K562 (cell line): Measurements from ENCODE around the gene MRPL52. TPM values are rescaled to one million over a fixed set of nuclear protein-coding genes. Genes with fewer than 3 reads are reported as not detected.

Source experiments
- ATAC-seq: fragments of 200-7000 bp; cut with Tn5 transposase; 3 replicates; pipeline ENCODE4 v1.9.1; 2020; ENCODE audit warnings: moderate library complexity
- BruUV-seq: library from RNA; stranded (reverse); fragments of 400-500 nt; replicated peaks from 2 replicates; lab custom pipeline; 2021; lab: Mats Ljungman, UMichigan
- CTCF ChIA-PET: fragments of 300-600 bp; formaldehyde crosslinking; extraction: SDS; loops from one replicate; lab custom pipeline; 2021; ENCODE audit warnings: low intra/inter-chr PET ratio; lab: Yijun Ruan, JAX
- POLR2A ChIA-PET: fragments of 300-600, 350-650 bp; sonication (Branson Sonifier 250); formaldehyde crosslinking; extraction: SDS; loops from one replicate; lab custom pipeline; 2021; ENCODE audit warnings: antibody characterized with exemption, inconsistent platforms; lab: Yijun Ruan, JAX
- DNase-seq, 4 experiments: peaks; one replicate each; pipeline versions ENCODE4 v3.0.0 to v3.0.0-alpha.2; 2011 to 2018; ENCODE audit warnings: low spot score in 3 of 4, mixed read lengths in 3 of 4; ENCODE audit errors: extremely low read depth in 1 of 4
- FAIRE-seq: peaks from 2 replicates; lab custom pipeline; 2011; peaks lifted over from hg19 to GRCh38; lab: Jason Lieb, UNC
- H2AFZ ChIP-seq: 2 replicates; pipeline ENCODE4 v1.6.0; 2011; ENCODE audit warnings: low read depth, low read length, control low read depth, inconsistent platforms
- H3K27ac ChIP-seq: fragments of 200-600 bp; 3 replicates; pipeline ENCODE4 v1.8.0; 2011; ENCODE audit warnings: low read depth, mild to moderate bottlenecking, control low read depth, inconsistent platforms, low read length, moderate library complexity, mixed read lengths; ENCODE audit errors: extremely low read depth
- H3K27me3 ChIP-seq, 2 experiments: fragments of 300-600 bp in 1 of 2; 2 replicates in 1 of 2; 3 replicates in 1 of 2; pipeline versions ENCODE4 v1.6.0 to v1.8.0; 2011; ENCODE audit warnings: inconsistent platforms in 2 of 2, low read length in 2 of 2, mild to moderate bottlenecking in 1 of 2, mixed read lengths in 1 of 2, moderate library complexity in 1 of 2; ENCODE audit not compliant: control insufficient read depth in 2 of 2, insufficient read depth in 2 of 2
- H3K36me3 ChIP-seq: fragments of 300-600 bp; 3 replicates; pipeline ENCODE4 v1.8.0; 2011; ENCODE audit warnings: mild to moderate bottlenecking, low read length, inconsistent platforms; ENCODE audit not compliant: control insufficient read depth, insufficient read depth
- H3K4me1 ChIP-seq, 2 experiments: fragments of 200-600 bp in 1 of 2; replicated peaks in 1 of 2; 2 replicates in 1 of 2; 3 replicates in 1 of 2; pipeline versions ENCODE4 v1.5.1 to v1.8.0; 2011; ENCODE audit warnings: inconsistent platforms in 2 of 2, low read length in 2 of 2, mild to moderate bottlenecking in 1 of 2, mixed read lengths in 1 of 2, moderate library complexity in 1 of 2; ENCODE audit not compliant: control insufficient read depth in 2 of 2, insufficient read depth in 2 of 2
- H3K4me2 ChIP-seq: 2 replicates; pipeline ENCODE4 v1.6.1; 2011; ENCODE audit warnings: low read length, control low read depth, inconsistent platforms, mixed read lengths; ENCODE audit not compliant: insufficient read depth
- H3K4me3 ChIP-seq: fragments of 200-600 bp; sonication (generic), shearing (Covaris generic); 2 replicates; pipeline ENCODE4 v1.5.1; 2016; ENCODE audit warnings: control low read depth, inconsistent platforms
- H3K79me2 ChIP-seq: fragments of 200-600 bp; 3 replicates; pipeline ENCODE4 v1.8.0; 2011; ENCODE audit warnings: low read length, inconsistent platforms; ENCODE audit not compliant: control insufficient read depth, insufficient read depth
- H3K9ac ChIP-seq, 2 experiments: 2 replicates each; pipeline versions ENCODE4 v1.6.0 to v1.6.1; 2011; ENCODE audit warnings: low read depth in 2 of 2, low read length in 2 of 2, control low read depth in 1 of 2, inconsistent platforms in 1 of 2, mild to moderate bottlenecking in 1 of 2, mixed read lengths in 1 of 2; ENCODE audit not compliant: insufficient read depth in 1 of 2
- H3K9me1 ChIP-seq: one replicate; pipeline ENCODE4 v1.6.0; 2011; ENCODE audit warnings: inconsistent platforms, mild to moderate bottlenecking, low read length, moderate library complexity; ENCODE audit not compliant: control insufficient read depth, insufficient read depth
- H3K9me3 ChIP-seq: replicated peaks from 2 replicates; pipeline ENCODE4 v1.5.1; 2011; ENCODE audit warnings: low read depth, low read length, inconsistent platforms; ENCODE audit not compliant: control insufficient read depth, insufficient read depth
- H4K20me1 ChIP-seq: replicated peaks from 2 replicates; pipeline ENCODE4 v1.6.1; 2011; ENCODE audit warnings: low read length, inconsistent platforms, mixed read lengths; ENCODE audit not compliant: control insufficient read depth, insufficient read depth
- FOS ChIP-seq: IDR thresholded peaks from 3 replicates; pipeline ENCODE4 v1.6.1; 2011; ENCODE audit not compliant: insufficient read length; ENCODE audit errors: extremely low read depth
- FOXA3 ChIP-seq, 2 experiments: fragments of 450-650 bp in 1 of 2; sonication (generic) in 1 of 2; formaldehyde crosslinking; IDR thresholded peaks in 1 of 2; conservative IDR thresholded peaks in 1 of 2; 2 replicates each; pipeline versions ENCODE4 v1.4.0 to v1.8.0; 2020 to 2022; ENCODE audit warnings: mild to moderate bottlenecking in 2 of 2, missing genetic modification reagents in 1 of 2
- HDGF ChIP-seq: fragments of 450-650 bp; IDR thresholded peaks from 2 replicates; pipeline ENCODE4 v1.6.1; 2016
- POLR2G ChIP-seq: fragments of 200-400 bp; formaldehyde crosslinking; IDR thresholded peaks from 2 replicates; pipeline ENCODE4 v1.6.1; 2017; ENCODE audit warnings: low read depth, mild to moderate bottlenecking, antibody characterized with exemption, low read length, moderate library complexity
- SP1 ChIP-seq: sonication (generic); formaldehyde crosslinking; IDR thresholded peaks from 2 replicates; pipeline ENCODE4 v1.8.1; 2022; ENCODE audit warnings: mild to moderate bottlenecking, missing genetic modification reagents
- ZNF77 ChIP-seq: fragments of 250-450 bp; sonication (Bioruptor Pico); IDR thresholded peaks from 2 replicates; pipeline ENCODE4 v1.5.0; 2020
- WGBS: fragments of 100-300 bp; shearing (Covaris generic); methylation state at CpG from one replicate; pipeline ENCODE4 v1.1.6; 2016; ENCODE audit warnings: low coverage, mixed read lengths; ENCODE audit not compliant: insufficient coverage; ENCODE audit errors: missing lambda C conversion rate; 5-methylcytosine and 5-hydroxymethylcytosine counted together
- in situ Hi-C: fragments of 300-500 bp; cut with MboI; formaldehyde crosslinking; loops from 4 replicates; pipeline ENCODE4 v1.15.0; 2018; ENCODE audit warnings: inconsistent platforms, mixed read lengths
- intact Hi-C: fragments of 100-400 bp; cut with micrococcal nuclease; formaldehyde crosslinking; loops from 2 replicates; pipeline ENCODE4 v1.14.2; 2022
- polyA plus RNA-seq, 8 experiments: library from polyadenylated mRNA; depleted of rRNA in 4 of 8; stranded (reverse) in 5 of 8; unstranded in 3 of 8; fragments of >200 nt; fragmentation: Nextera tagmentation in 2 of 8; fragmentation: Illumina TruSeq in 1 of 8; extraction: Ambion mirVana in 2 of 8; extraction: Trizol in 1 of 8; gene quantifications; 2 replicates each; pipeline versions ENCODE4 v1.2.1 to v1.2.3, GENCODE V29; 2011 to 2014; ENCODE audit warnings: inconsistent platforms in 1 of 8, missing spikeins in 1 of 8
- total RNA-seq, 7 experiments: library from RNA; depleted of rRNA in 6 of 7; stranded (reverse); fragments of >200 nt in 6 of 7; fragmentation: Illumina TruSeq in 2 of 7; extraction: Trizol in 2 of 7; gene quantifications; 2 replicates each; pipeline versions ENCODE4 v1.2.1 to v1.2.3, GENCODE V29; 2011 to 2021; ENCODE audit warnings: low replicate concordance in 1 of 7

MRPL52 gene
- total and polyA plus RNA-seq, 9 of the 15 experiments (the other 6 are each of a cell fraction or from before 2014, with no cell fraction given), result 56.5 to 213 (median 168) TPM

DNA sequence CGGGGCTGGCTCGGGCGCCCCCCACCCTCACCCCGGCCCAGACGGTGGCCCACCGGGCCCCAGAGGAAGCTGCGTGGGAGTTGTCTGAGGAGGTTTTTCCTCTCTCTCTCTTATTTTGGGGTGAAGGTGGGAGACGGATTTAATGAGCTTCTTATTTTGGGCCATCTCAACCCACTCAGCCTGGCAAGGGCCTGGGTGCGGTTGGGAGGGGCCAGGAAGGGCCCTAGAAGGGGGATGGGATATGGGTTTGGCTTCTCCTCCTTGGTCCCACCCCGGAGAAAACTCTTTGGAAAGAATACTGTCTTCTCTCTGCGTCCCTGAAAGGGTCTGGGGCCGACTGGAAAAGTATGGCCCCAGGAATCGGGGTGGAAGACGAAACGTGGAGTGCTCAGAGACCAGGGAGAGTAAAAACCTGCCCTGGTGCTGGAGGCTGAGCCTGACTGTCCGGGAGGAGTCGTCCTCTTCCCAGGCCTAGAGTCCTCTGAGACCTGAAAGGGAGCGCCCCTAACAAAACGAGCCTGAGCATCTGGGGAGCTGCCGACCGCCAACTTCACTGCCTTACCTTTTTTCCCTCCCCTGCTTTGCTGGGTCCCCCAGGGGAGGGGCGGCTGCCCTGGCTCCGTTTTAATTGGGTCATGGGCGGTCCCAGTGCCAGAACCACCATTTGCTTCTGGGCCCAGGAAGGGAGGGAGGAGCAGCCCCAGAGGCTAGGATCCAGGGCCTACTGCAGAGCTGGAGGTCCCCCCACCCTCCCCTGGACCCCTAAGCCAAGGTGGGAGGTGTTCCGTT, 8.3 kb downstream of the MRPL52 start:
- H3K9me1 ChIP-seq, result no peaks in the 10 kb centered on the region
- no peaks in the 10 kb centered on the region for H3K79me2 ChIP-seq
- no peak overlapping the region for H3K27ac ChIP-seq
- BruUV-seq, result no TSS peak
- peaks cover 0 to 14% of the 10 kb centered on the region in 2 experiments; a peak in 1 of 5 replicates for H3K4me1 ChIP-seq
- POLR2A ChIA-PET, result interaction anchor here (0.8 to 1.5 kb wide), 6 partner anchors 8 to 41 kb away, joined by 3 to 10 read pairs (median 4); partner anchors contain the start of genes LRP10 and MRPL52
- TF ChIP-seq FOXA3 (CRISPR knock-in tag; conservative IDR thresholded peaks at IDR 0.05 in 1 of 2, IDR thresholded peaks at IDR 0.05 in 1 of 2), result no peak
- no peak for TF ChIP-seq ZNF77 (CRISPR knock-in tag)
- TF ChIP-seq FOS, result no peak
- peak; percentile 25; the same call in 1 of the 2 replicates for TF ChIP-seq POLR2G
- no peak for TF ChIP-seq HDGF
- TF ChIP-seq SP1 (CRISPR knock-in tag), result no peak
- H3K4me3 ChIP-seq, result no peak overlapping the region
- 80% methylated on average over 19 of the region's 25 CpGs for WGBS
- DNase-seq (no peak), ATAC-seq (no peak), FAIRE-seq (no peak)
- in situ Hi-C loops, result no loop called here
- no peaks in the 10 kb centered on the region for H3K9me3 ChIP-seq
- H3K27me3 ChIP-seq, result no peaks in the 10 kb centered on the region
- intact Hi-C loops, result no loop called here
- H3K9ac ChIP-seq, result peak overlapping the region in 1 of 2 experiments; percentile 31; a peak in 1 of 4 replicates
- H4K20me1 ChIP-seq, result no peaks in the 10 kb centered on the region
- peaks cover 28% of the 10 kb centered on the region; the same call in 2 of the 3 replicates for H3K36me3 ChIP-seq
- CTCF ChIA-PET, result no interaction called here
- H3K4me2 ChIP-seq, result no peak overlapping the region
- no peak overlapping the region for H2AFZ ChIP-seq
